ENCODE data around the gene ADPRH. TPM values are rescaled to one million over a fixed set of nuclear protein-coding genes. Genes with fewer than 3 reads are reported as not detected.

The ADPRH gene
- polyA plus RNA-seq, 3 donors: 10.6 to 37.8 (median 31.5) TPM

GRCh38 chr3:119534296-119534695, 45.0 kb upstream of the ADPRH start:
- Histone ChIP-seq H3K79me2 (ENCODE audit: insufficient read depth, low read length) (no peaks in the 10 kb centered on the region), H3K27ac (ENCODE audit: low read depth in 1 of 2, low read length in 2 of 2) (no peak overlapping the region), H3K4me2 (replicated peaks; ENCODE audit: extremely low read depth, low read length, poor library complexity, severe bottlenecking) (no peak overlapping the region), H2AFZ (ENCODE audit: insufficient read depth, low read depth, low read length, poor library complexity, severe bottlenecking) (no peak overlapping the region), H3K27me3 (ENCODE audit: control insufficient read depth in 2 of 2, insufficient read depth in 2 of 2, low read length in 2 of 2) (no peaks in the 10 kb centered on the region), H3K36me3 (replicated peaks in 1 of 2; ENCODE audit: control insufficient read depth in 1 of 2, insufficient read depth in 2 of 2, low read length in 2 of 2) (no peaks in the 10 kb centered on the region), H3K9me3 (replicated peaks in 1 of 2; ENCODE audit: control insufficient read depth in 1 of 2, insufficient read depth in 1 of 2, low read length in 2 of 2) (no peaks in the 10 kb centered on the region), H3K4me1 (ENCODE audit: control insufficient read depth in 1 of 2, insufficient read depth in 2 of 2, low read length in 2 of 2) (no peaks in the 10 kb centered on the region), H4K20me1 (ENCODE audit: insufficient read depth, low read length) (no peaks in the 10 kb centered on the region), H3K9ac (ENCODE audit: insufficient read depth, low read length, poor library complexity, severe bottlenecking) (no peak overlapping the region), H3K4me3 (replicated peaks in 1 of 3; ENCODE audit: low read depth in 2 of 3, low read length in 3 of 3) (no peak overlapping the region)
- Mint-ChIP-seq H3K36me3 (no peaks in the 10 kb centered on the region), H3K4me3 (no peak overlapping the region), H3K4me1 (no peaks in the 10 kb centered on the region), H3K9me3 (no peaks in the 10 kb centered on the region), H3K27ac (peak overlapping the region in 1 of 7 donors; percentile 48), H3K27me3 (ENCODE audit: low read depth in 3 of 3) (peaks cover 0 to 3% (median 0%) of the 10 kb centered on the region in 3 donors)
- TF ChIP-seq CTCF (IDR thresholded peaks at IDR 0.05): no peak
- no peak for DNase-seq
- no CpG with 5 or more reads among the region's 1 CpG for WGBS (ENCODE audit: insufficient coverage)
- intact Hi-C loops (cut with micrococcal nuclease): no loop called here

- Histone ChIP-seq H3K27ac (ENCODE audit: low read depth in 1 of 2, low read length in 2 of 2) (no peak overlapping the region), H4K20me1 (ENCODE audit: insufficient read depth, low read length) (no peaks in the 10 kb centered on the region), H3K4me3 (replicated peaks in 1 of 3; ENCODE audit: low read depth in 2 of 3, low read length in 3 of 3) (no peak overlapping the region), H3K9ac (ENCODE audit: insufficient read depth, low read length, poor library complexity, severe bottlenecking) (no peak overlapping the region), H3K36me3 (replicated peaks in 1 of 2; ENCODE audit: control insufficient read depth in 1 of 2, insufficient read depth in 2 of 2, low read length in 2 of 2) (no peaks in the 10 kb centered on the region), H3K4me1 (ENCODE audit: control insufficient read depth in 1 of 2, insufficient read depth in 2 of 2, low read length in 2 of 2) (no peaks in the 10 kb centered on the region), H3K79me2 (ENCODE audit: insufficient read depth, low read length) (no peaks in the 10 kb centered on the region), H3K27me3 (ENCODE audit: control insufficient read depth in 2 of 2, insufficient read depth in 2 of 2, low read length in 2 of 2) (no peaks in the 10 kb centered on the region), H3K9me3 (replicated peaks in 1 of 2; ENCODE audit: control insufficient read depth in 1 of 2, insufficient read depth in 1 of 2, low read length in 2 of 2) (no peaks in the 10 kb centered on the region), H3K4me2 (replicated peaks; ENCODE audit: extremely low read depth, low read length, poor library complexity, severe bottlenecking) (no peak overlapping the region), H2AFZ (ENCODE audit: insufficient read depth, low read depth, low read length, poor library complexity, severe bottlenecking) (no peak overlapping the region)
- Mint-ChIP-seq H3K27ac (no peak overlapping the region), H3K4me1 (no peaks in the 10 kb centered on the region), H3K9me3 (no peaks in the 10 kb centered on the region), H3K27me3 (ENCODE audit: low read depth in 3 of 3) (peaks cover 0 to 3% (median 0%) of the 10 kb centered on the region in 3 donors), H3K4me3 (no peak overlapping the region), H3K36me3 (no peaks in the 10 kb centered on the region)
- no peak for TF ChIP-seq CTCF (IDR thresholded peaks at IDR 0.05)
- no peak for DNase-seq
- intact Hi-C loops (cut with micrococcal nuclease): no loop called here
- no CpG with 5 or more reads among the region's 4 CpGs for WGBS (ENCODE audit: insufficient coverage)
These were observed 42.5 kb upstream of the ADPRH start for GRCh38 chr3:119536757-119537156.

Measured in CD14-positive monocyte (primary cell).